Measurements from ENCODE around the gene LARGE2. TPM values are rescaled to one million over a fixed set of nuclear protein-coding genes. Genes with fewer than 3 reads are reported as not detected.
A peak's percentile ranks its signal among the peaks of the same experiment; 100 is the strongest.

The LARGE2 gene
- total RNA-seq, 4 donors from 2014 or later: not detected

DNA sequence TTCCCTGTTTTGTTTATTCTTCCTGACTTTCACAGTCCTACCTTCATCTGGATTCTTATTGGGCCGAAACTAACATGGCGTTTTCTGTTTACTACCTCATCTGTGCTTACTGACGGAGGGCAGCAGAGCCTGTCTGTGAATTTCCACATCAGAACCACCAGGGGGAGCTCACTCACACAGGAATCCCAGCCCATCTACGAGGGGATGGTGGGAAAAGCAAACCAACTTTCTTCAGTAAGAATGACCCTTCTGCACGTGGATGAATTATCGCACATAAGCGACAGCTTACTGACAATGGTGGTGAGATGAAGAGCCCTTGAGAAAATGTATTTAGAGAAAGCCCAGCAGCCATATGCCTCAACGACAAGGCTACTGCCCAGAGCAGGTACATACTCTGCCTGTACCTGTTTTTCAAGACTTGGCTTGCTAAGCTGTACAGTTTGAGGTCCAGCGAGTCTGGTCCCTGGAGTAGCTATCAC is 42.5 kb downstream of the LARGE2 start:
- DNase-seq: peak in 1 of 2 donors; percentile 52
- peaks cover 0 to 28% of the 10 kb centered on the region in 2 donors for H3K36me3 ChIP-seq

DNA sequence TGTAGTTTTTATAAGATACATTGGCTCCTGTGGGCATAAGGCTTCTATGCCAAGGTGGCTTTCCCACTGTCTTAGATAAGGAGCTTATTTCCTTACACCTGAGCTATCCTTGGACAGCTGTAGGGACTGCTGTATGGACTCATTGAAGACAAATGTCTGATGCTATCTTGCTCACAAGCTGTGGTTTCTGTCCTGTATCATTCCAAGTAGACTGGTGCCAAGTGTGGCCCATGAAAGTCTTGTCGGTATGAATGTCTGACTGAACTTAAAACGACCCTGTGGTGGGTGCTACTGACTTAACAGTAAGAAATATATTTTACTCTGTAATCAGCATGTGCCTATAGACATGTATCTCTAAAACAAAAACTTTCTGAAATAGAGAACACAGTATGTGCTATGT is 45.0 kb downstream of the LARGE2 start:
- intact Hi-C loops (cut with DNase I; ENCODE audit: low total_unique reads) (loop anchor here (5.0 to 10.0 kb wide), 2 partner anchors 155 to 337 kb away; partner anchors contain the start of gene PHF21A), in situ Hi-C loops (cut with MboI; ENCODE audit: low sequenced_read_pairs in 4 of 4) (loop anchor here in 1 of 4 donors (25.0 kb wide), 1 partner anchor 345 kb away; no protein-coding TSS in a partner anchor)
- Histone ChIP-seq H3K4me3 (no peak overlapping the region), H3K36me3 (peaks cover 2 to 42% of the 10 kb centered on the region in 2 donors), H3K27ac (no peak overlapping the region), H3K4me1 (peaks cover 0 to 7% of the 10 kb centered on the region in 2 donors), H3K9me3 (no peaks in the 10 kb centered on the region), H3K27me3 (no peaks in the 10 kb centered on the region)
- no peak for ATAC-seq
- DNase-seq: no peak
- TF ChIP-seq, protein P1, sequence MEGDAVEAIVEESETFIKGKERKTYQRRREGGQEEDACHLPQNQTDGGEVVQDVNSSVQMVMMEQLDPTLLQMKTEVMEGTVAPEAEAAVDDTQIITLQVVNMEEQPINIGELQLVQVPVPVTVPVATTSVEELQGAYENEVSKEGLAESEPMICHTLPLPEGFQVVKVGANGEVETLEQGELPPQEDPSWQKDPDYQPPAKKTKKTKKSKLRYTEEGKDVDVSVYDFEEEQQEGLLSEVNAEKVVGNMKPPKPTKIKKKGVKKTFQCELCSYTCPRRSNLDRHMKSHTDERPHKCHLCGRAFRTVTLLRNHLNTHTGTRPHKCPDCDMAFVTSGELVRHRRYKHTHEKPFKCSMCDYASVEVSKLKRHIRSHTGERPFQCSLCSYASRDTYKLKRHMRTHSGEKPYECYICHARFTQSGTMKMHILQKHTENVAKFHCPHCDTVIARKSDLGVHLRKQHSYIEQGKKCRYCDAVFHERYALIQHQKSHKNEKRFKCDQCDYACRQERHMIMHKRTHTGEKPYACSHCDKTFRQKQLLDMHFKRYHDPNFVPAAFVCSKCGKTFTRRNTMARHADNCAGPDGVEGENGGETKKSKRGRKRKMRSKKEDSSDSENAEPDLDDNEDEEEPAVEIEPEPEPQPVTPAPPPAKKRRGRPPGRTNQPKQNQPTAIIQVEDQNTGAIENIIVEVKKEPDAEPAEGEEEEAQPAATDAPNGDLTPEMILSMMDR (IDR thresholded peaks at IDR 0.05 in 4 of 5, conservative IDR thresholded peaks at IDR 0.05 in 1 of 5): no peak
- no peak for TF ChIP-seq POLR2A (IDR thresholded peaks at IDR 0.05)

More for the DNA sequence above, 42.5 kb downstream of the LARGE2 start:
- Histone ChIP-seq H3K4me3 (no peak overlapping the region), H3K27ac (peak overlapping the region in 1 of 4 donors; percentile 19), H3K9me3 (no peaks in the 10 kb centered on the region), H3K4me1 (peaks cover 0 to 12% of the 10 kb centered on the region in 2 donors), H3K27me3 (no peaks in the 10 kb centered on the region)
- intact Hi-C loops (cut with DNase I; ENCODE audit: low total_unique reads): loop anchor here (1.0 to 10.0 kb wide), 3 partner anchors 41 to 340 kb away; partner anchors contain the start of gene PHF21A
- TF ChIP-seq POLR2A (IDR thresholded peaks at IDR 0.05): no peak
- TF ChIP-seq, protein P1 (IDR thresholded peaks at IDR 0.05 in 4 of 5, conservative IDR thresholded peaks at IDR 0.05 in 1 of 5): peak; percentile 74 to 87 (median 82)
- ATAC-seq: peak; percentile 90 to 92
- in situ Hi-C loops (cut with MboI; ENCODE audit: low sequenced_read_pairs in 4 of 4): loop anchor here in 2 of 4 donors (5.0 to 25.0 kb wide), 2 partner anchors 42 to 347 kb away; no protein-coding TSS in a partner anchor

DNA sequence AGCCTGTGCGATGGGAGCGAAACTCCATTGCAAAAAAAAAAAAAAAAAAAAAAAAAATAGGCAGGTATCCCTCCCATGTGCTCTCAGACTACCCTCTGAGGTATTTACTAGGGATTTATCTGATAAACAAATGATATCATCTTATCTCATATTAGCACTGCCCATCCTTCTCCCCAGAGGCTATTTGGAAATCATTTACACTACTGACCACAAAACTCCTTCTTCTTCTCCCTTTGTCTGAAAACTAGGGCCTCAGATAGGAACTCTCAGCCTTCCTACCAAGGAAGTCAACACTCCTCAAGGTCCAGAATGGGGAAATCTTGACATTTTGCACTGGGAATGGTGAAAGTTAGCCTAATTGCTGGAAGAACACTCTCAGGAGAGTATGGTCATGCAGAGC is 46.4 kb downstream of the LARGE2 start:
- ATAC-seq (no peak), DNase-seq (no peak)
- Histone ChIP-seq H3K27me3 (no peaks in the 10 kb centered on the region), H3K4me1 (peaks cover 0 to 7% of the 10 kb centered on the region in 2 donors), H3K4me3 (no peak overlapping the region), H3K36me3 (peaks cover 2 to 42% of the 10 kb centered on the region in 2 donors), H3K9me3 (no peaks in the 10 kb centered on the region), H3K27ac (no peak overlapping the region)
- in situ Hi-C loops (cut with MboI; ENCODE audit: low sequenced_read_pairs in 4 of 4): loop anchor here in 1 of 4 donors (25.0 kb wide), 1 partner anchor 343 kb away; no protein-coding TSS in a partner anchor
- no peak for TF ChIP-seq POLR2A (IDR thresholded peaks at IDR 0.05)
- TF ChIP-seq, protein P1 (IDR thresholded peaks at IDR 0.05 in 4 of 5, conservative IDR thresholded peaks at IDR 0.05 in 1 of 5): no peak
- intact Hi-C loops (cut with DNase I; ENCODE audit: low total_unique reads): loop anchor here (5.0 to 10.0 kb wide), 2 partner anchors 153 to 336 kb away; partner anchors contain the start of gene PHF21A

DNA sequence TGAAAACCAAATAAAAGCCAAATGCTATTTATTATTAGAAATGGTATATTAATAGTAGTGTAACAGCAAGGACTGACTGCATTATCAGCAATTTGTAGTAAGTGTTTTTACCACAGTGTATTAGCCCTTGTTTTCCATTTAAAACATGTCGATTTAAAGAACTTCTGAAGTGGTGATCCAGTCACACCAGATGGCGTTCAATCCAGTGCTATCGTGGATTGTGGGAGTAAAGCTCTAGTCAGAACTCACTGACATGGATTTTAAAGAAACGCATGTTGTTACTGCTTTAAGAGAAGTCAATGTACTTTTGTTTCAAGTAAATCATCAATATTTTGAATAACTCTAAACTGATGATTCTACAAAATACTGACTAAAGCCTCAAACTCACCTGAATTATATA is 51.1 kb downstream of the LARGE2 start:
- peaks cover 2 to 47% of the 10 kb centered on the region in 2 donors for H3K36me3 ChIP-seq
- no peak overlapping the region for H3K27ac ChIP-seq
- H3K9me3 ChIP-seq: no peaks in the 10 kb centered on the region
- in situ Hi-C loops (cut with MboI; ENCODE audit: low sequenced_read_pairs in 4 of 4) (loop anchor here in 2 of 4 donors (5.0 to 25.0 kb wide), 2 partner anchors 34 to 339 kb away; no protein-coding TSS in a partner anchor), intact Hi-C loops (cut with DNase I; ENCODE audit: low total_unique reads) (no loop called here)
- ATAC-seq (no peak), DNase-seq (no peak)
- no peak overlapping the region for H3K4me3 ChIP-seq
- no peaks in the 10 kb centered on the region for H3K4me1 ChIP-seq
- TF ChIP-seq, protein P1 (IDR thresholded peaks at IDR 0.05 in 4 of 5, conservative IDR thresholded peaks at IDR 0.05 in 1 of 5): no peak
- TF ChIP-seq POLR2A (IDR thresholded peaks at IDR 0.05): no peak
- H3K27me3 ChIP-seq: no peaks in the 10 kb centered on the region

Data from gastrocnemius medialis (tissue), 4 donors.